Endodermal cell (in vitro differentiated cells): ENCODE data around the gene CDK1. TPM values are rescaled to one million over a fixed set of nuclear protein-coding genes. Genes with fewer than 3 reads are reported as not detected.

Source experiments
- DNase-seq: peaks from one replicate; pipeline ENCODE4 v3.0.0-alpha.2; 2017
- H3K27ac ChIP-seq: 2 replicates; pipeline ENCODE4 v1.5.1; 2013; ENCODE audit warnings: mild to moderate bottlenecking, low read depth, low read length, moderate library complexity
- H3K27me3 ChIP-seq: 2 replicates; pipeline ENCODE4 v1.6.1; 2013; ENCODE audit warnings: mild to moderate bottlenecking, low read length, moderate library complexity; ENCODE audit not compliant: insufficient read depth, control insufficient read depth, poor library complexity, severe bottlenecking
- H3K36me3 ChIP-seq: 2 replicates; pipeline ENCODE4 v1.7.0; 2013; ENCODE audit warnings: mild to moderate bottlenecking, low read length, moderate library complexity; ENCODE audit not compliant: control insufficient read depth, insufficient read depth
- H3K4me1 ChIP-seq: one replicate; pipeline ENCODE4 v1.7.0; 2013; ENCODE audit warnings: low read length; ENCODE audit not compliant: control insufficient read depth, insufficient read depth
- H3K4me3 ChIP-seq: 2 replicates; pipeline ENCODE4 v1.5.1; 2013; ENCODE audit warnings: mild to moderate bottlenecking, low read length, moderate library complexity
- H3K9ac ChIP-seq: 2 replicates; pipeline ENCODE4 v1.6.1; 2013; ENCODE audit warnings: mild to moderate bottlenecking, low read length, moderate library complexity; ENCODE audit not compliant: poor library complexity, severe bottlenecking; ENCODE audit errors: extremely low read depth
- H3K9me3 ChIP-seq: 2 replicates; pipeline ENCODE4 v1.6.1; 2013; ENCODE audit warnings: mild to moderate bottlenecking, low read length, moderate library complexity; ENCODE audit not compliant: control insufficient read depth
- H3K27ac Mint-ChIP-seq: 2 replicates; pipeline ENCODE4 v1.8.0; 2020; ENCODE audit warnings: mixed read lengths
- H3K27me3 Mint-ChIP-seq: 2 replicates; pipeline ENCODE4 v1.8.0; 2021; ENCODE audit warnings: mild to moderate bottlenecking, mixed read lengths; ENCODE audit not compliant: insufficient read depth
- H3K36me3 Mint-ChIP-seq: 2 replicates; pipeline ENCODE4 v1.8.0; 2020; ENCODE audit warnings: low read depth, mixed read lengths
- H3K4me1 Mint-ChIP-seq: 2 replicates; pipeline ENCODE4 v1.8.0; 2020; ENCODE audit warnings: mixed read lengths
- H3K4me3 Mint-ChIP-seq: 2 replicates; pipeline ENCODE4 v1.8.0; 2020; ENCODE audit warnings: mild to moderate bottlenecking, moderate library complexity, mixed read lengths
- H3K9me3 Mint-ChIP-seq: 2 replicates; pipeline ENCODE4 v1.8.0; 2020; ENCODE audit warnings: mild to moderate bottlenecking, mixed read lengths
- WGBS, 2 experiments: methylation state at CpG; one replicate each; pipeline versions ENCODE4 v1.1.5 to v1.1.7; 2013; ENCODE audit warnings: missing lambda C conversion rate in 2 of 2, mixed read lengths in 1 of 2; ENCODE audit not compliant: insufficient coverage in 1 of 2, insufficient read length in 1 of 2; 5-methylcytosine and 5-hydroxymethylcytosine counted together
- total RNA-seq, 2 donors: library from RNA; stranded (reverse); fragmentation: NEBNext Ultra II Directional in 1 of 2; extraction: Animal tissue kit (Norgen Biotek cat#: 25700) in 1 of 2; gene quantifications; 2 replicates in 1 of 2; 3 replicates in 1 of 2; pipeline ENCODE4 v1.2.1, GENCODE V29; 2021
- TF ChIP-seq, protein P1 (sequence below): fragments of 200-600 bp; sonication (generic); conservative IDR thresholded peaks from 2 replicates; pipeline ENCODE4 v1.5.0; 2021; ENCODE audit warnings: antibody characterized with exemption, mild to moderate bottlenecking

Gene CDK1
- total RNA-seq, 2 donors from 2014 or later: 78.3 to 145 TPM

DNA sequence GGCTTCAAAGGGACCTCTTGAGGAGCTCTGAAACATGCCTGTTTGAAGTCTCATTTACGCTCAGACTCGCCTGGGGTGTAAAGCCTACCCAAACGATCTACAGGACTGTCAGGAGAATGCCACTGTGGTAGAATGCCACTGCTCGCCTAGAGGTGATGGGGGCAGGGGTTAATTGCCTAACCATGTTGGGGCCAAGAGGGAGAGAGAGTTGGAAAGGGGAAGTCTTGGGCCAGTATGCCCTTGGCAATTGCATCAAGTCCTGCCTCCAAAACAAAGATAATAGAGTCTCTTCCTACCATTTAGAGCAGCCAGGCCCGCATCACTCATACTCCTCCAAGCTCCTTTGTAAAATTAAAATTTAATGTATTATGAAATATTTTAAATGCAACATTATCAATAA, 25.2 kb downstream of the CDK1 start:
- DNase-seq: no peak
- no peak overlapping the region for H3K4me3 Mint-ChIP-seq
- H3K27ac Mint-ChIP-seq: no peak overlapping the region

DNA sequence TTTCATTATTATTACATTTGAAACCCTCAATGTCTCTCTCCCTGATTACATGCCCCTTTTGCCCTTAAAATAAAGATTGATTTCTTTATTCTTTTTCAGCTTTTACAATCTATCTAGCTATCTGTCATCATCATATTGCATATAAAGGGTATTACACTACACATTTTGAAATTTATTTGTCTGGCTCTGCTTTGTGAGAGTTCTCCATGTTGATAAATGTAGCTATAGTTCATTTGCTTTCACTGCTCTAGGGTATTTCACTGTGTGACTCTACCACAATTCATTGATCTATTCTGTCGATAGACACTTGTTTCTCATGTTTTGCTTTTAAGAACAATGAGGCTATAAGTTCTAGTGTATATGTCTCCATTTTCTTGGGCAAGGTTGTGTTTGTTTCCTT, 25.6 kb downstream of the CDK1 start:
- Histone ChIP-seq H3K27me3 (no peaks in the 10 kb centered on the region), H3K4me3 (no peak overlapping the region), H3K9ac (no peak overlapping the region), H3K27ac (no peak overlapping the region), H3K4me1 (no peaks in the 10 kb centered on the region), H3K36me3 (peaks cover under 1% of the 10 kb centered on the region), H3K9me3 (no peaks in the 10 kb centered on the region)
- Mint-ChIP-seq H3K27ac (no peak overlapping the region), H3K36me3 (no peaks in the 10 kb centered on the region), H3K4me1 (peaks cover 6% of the 10 kb centered on the region), H3K4me3 (no peak overlapping the region), H3K27me3 (no peaks in the 10 kb centered on the region), H3K9me3 (no peaks in the 10 kb centered on the region)
- 90% methylated on average over 1 of the region's 1 CpG; no CpG with 5 or more reads in 1 of the 2 experiments for WGBS, 2 experiments
- TF ChIP-seq, protein P1, sequence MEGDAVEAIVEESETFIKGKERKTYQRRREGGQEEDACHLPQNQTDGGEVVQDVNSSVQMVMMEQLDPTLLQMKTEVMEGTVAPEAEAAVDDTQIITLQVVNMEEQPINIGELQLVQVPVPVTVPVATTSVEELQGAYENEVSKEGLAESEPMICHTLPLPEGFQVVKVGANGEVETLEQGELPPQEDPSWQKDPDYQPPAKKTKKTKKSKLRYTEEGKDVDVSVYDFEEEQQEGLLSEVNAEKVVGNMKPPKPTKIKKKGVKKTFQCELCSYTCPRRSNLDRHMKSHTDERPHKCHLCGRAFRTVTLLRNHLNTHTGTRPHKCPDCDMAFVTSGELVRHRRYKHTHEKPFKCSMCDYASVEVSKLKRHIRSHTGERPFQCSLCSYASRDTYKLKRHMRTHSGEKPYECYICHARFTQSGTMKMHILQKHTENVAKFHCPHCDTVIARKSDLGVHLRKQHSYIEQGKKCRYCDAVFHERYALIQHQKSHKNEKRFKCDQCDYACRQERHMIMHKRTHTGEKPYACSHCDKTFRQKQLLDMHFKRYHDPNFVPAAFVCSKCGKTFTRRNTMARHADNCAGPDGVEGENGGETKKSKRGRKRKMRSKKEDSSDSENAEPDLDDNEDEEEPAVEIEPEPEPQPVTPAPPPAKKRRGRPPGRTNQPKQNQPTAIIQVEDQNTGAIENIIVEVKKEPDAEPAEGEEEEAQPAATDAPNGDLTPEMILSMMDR: no peak
- DNase-seq: no peak

More for the DNA sequence above, 25.2 kb downstream of the CDK1 start:
- TF ChIP-seq, protein P1: no peak
- H3K4me1 Mint-ChIP-seq: peaks cover 6% of the 10 kb centered on the region
- no peaks in the 10 kb centered on the region for H3K9me3 Mint-ChIP-seq
- WGBS, 2 experiments: 84 to 87% methylated on average over 4 of the region's 5 CpGs
- no peaks in the 10 kb centered on the region for H3K9me3 ChIP-seq
- no peak overlapping the region for H3K4me3 ChIP-seq
- no peak overlapping the region for H3K9ac ChIP-seq
- no peak overlapping the region for H3K27ac ChIP-seq
- peaks cover under 1% of the 10 kb centered on the region for H3K36me3 Mint-ChIP-seq
- H3K27me3 ChIP-seq: no peaks in the 10 kb centered on the region
- H3K4me1 ChIP-seq: no peaks in the 10 kb centered on the region
- no peaks in the 10 kb centered on the region for H3K27me3 Mint-ChIP-seq
- H3K36me3 ChIP-seq: peaks cover 5% of the 10 kb centered on the region

DNA sequence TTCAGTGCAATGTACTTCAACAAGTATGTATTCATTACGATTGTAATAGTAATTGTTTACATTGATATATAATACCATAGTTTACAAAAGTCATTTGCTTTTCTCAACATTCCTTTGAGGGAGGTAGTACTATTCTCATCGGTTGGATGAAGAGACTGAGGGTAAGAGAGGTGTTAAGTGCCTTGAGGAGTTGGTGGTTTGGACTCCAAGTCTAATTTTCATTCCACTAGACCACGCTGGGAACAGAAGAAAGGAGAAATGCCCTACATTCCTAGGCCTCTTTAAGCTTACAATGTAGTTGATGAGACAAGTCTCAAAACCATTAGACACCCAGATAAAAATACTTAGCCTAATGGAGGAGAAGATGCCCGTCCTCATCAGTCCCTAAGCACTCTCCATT, 28.6 kb downstream of the CDK1 start:
- no peaks in the 10 kb centered on the region for H3K36me3 Mint-ChIP-seq
- no peaks in the 10 kb centered on the region for H3K27me3 ChIP-seq
- TF ChIP-seq, protein P1: no peak
- H3K4me1 ChIP-seq: no peaks in the 10 kb centered on the region
- no peaks in the 10 kb centered on the region for H3K36me3 ChIP-seq
- WGBS, 2 experiments: 90 to 100% methylated on average over 1 to 3 of the region's 4 CpGs
- H3K9ac ChIP-seq: no peak overlapping the region
- no peaks in the 10 kb centered on the region for H3K27me3 Mint-ChIP-seq
- DNase-seq: no peak
- no peaks in the 10 kb centered on the region for H3K9me3 Mint-ChIP-seq
- no peak overlapping the region for H3K27ac ChIP-seq
- peaks cover 8% of the 10 kb centered on the region for H3K4me1 Mint-ChIP-seq
- no peak overlapping the region for H3K4me3 Mint-ChIP-seq
- no peaks in the 10 kb centered on the region for H3K9me3 ChIP-seq
- H3K27ac Mint-ChIP-seq: no peak overlapping the region
- no peak overlapping the region for H3K4me3 ChIP-seq
